ENCODE results near the gene MRPL48.

Gene MRPL48

DNA sequence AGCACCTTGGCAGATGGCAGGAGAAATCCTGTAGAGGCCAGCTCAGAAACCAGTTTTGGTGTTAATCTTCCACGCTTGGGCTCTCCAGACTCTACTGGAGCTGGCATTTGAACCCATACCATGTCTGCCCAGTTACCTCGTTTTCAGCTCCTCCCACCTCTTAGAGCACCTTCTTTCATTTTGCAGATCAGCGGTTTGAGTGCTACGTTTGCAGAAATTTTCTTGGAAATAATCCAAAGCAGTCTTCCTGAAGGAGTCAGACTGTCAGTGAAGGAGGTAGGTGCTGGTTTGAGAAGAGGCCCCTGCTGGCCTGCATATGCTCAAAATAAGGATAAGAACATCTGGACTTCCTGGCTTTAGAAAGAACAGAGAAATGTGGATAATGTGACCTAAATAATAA lies 75.3 kb downstream of the MRPL48 start:
- Histone ChIP-seq H3F3A (ENCODE audit: insufficient read depth) (peaks cover 13% of the 10 kb centered on the region; the same call in 1 of the 2 replicates), H3K9me3 (ENCODE audit: insufficient read depth, low read length) (no peaks in the 10 kb centered on the region), H3K4me2 (ENCODE audit: low read depth, low read length, poor library complexity, severe bottlenecking) (no peak overlapping the region), H3K79me2 (ENCODE audit: insufficient read depth, low read length) (no peaks in the 10 kb centered on the region), H3K4me3 (ENCODE audit: insufficient read depth, low read length, poor library complexity, severe bottlenecking) (no peak overlapping the region), H3K27me3 (ENCODE audit: low read length) (no peaks in the 10 kb centered on the region), H3K36me3 (ENCODE audit: low read length) (peaks cover 3% of the 10 kb centered on the region; the same call in 1 of the 2 replicates), H4K20me1 (ENCODE audit: low read depth, low read length) (no peaks in the 10 kb centered on the region), H3K27ac (ENCODE audit: low read depth, low read length) (no peak overlapping the region), H3K9me2 (replicated peaks; ENCODE audit: insufficient read depth, low read length) (no peaks in the 10 kb centered on the region), H2AFZ (ENCODE audit: low read depth, low read length, severe bottlenecking) (no peak overlapping the region), H3K9ac (ENCODE audit: low read length) (no peak overlapping the region)
- TF ChIP-seq CTCF (IDR thresholded peaks at IDR 0.05; ENCODE audit: insufficient read depth, low read length, poor library complexity, severe bottlenecking) (no peak), EZH2phosphoT487 (conservative IDR thresholded peaks at IDR 0.05; ENCODE audit: low read length) (no peak)

- H3F3A ChIP-seq (ENCODE audit: insufficient read depth), result peaks cover 33% of the 10 kb centered on the region; the same call in 1 of the 2 replicates
- H3K36me3 ChIP-seq (ENCODE audit: low read length), result peaks cover 3% of the 10 kb centered on the region; the same call in 1 of the 2 replicates
- TF ChIP-seq EZH2phosphoT487 (conservative IDR thresholded peaks at IDR 0.05; ENCODE audit: low read length) (no peak), CTCF (IDR thresholded peaks at IDR 0.05; ENCODE audit: insufficient read depth, low read length, poor library complexity, severe bottlenecking) (no peak)
- no peak overlapping the region for H3K27ac ChIP-seq (ENCODE audit: low read depth, low read length)
- no peak overlapping the region for H3K9ac ChIP-seq (ENCODE audit: low read length)
- H3K4me3 ChIP-seq (ENCODE audit: insufficient read depth, low read length, poor library complexity, severe bottlenecking), result no peak overlapping the region
- H3K4me2 ChIP-seq (ENCODE audit: low read depth, low read length, poor library complexity, severe bottlenecking), result no peak overlapping the region
- H2AFZ ChIP-seq (ENCODE audit: low read depth, low read length, severe bottlenecking), result no peak overlapping the region
- no peaks in the 10 kb centered on the region for H3K9me3 ChIP-seq (ENCODE audit: insufficient read depth, low read length)
- no peaks in the 10 kb centered on the region for H3K27me3 ChIP-seq (ENCODE audit: low read length)
- no peaks in the 10 kb centered on the region for H4K20me1 ChIP-seq (ENCODE audit: low read depth, low read length)
- H3K79me2 ChIP-seq (ENCODE audit: insufficient read depth, low read length), result no peaks in the 10 kb centered on the region
- H3K9me2 ChIP-seq (replicated peaks; ENCODE audit: insufficient read depth, low read length), result no peaks in the 10 kb centered on the region
Measured at GRCh38 chr11:73866095-73866579, 78.5 kb downstream of the MRPL48 start.

DNA sequence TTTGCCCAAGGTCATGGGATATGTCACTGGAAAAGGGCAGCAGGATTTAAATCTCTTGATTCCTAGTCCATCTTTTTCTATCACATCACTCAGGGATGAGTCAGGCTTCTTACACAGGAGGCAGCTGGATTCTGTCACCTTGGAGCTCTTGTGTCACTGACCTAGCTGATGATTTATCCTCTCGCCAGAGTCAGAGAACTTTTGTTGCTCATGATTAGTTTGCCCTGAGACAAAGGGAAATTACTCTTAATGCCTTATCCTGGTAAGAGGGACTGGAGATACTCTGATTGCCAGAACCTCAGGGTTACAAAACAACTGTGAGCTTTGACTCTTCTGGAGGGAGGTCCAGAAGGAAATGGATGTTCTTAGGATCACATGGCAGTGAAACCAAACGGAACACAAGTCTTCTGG lies 78.9 kb downstream of the MRPL48 start:
- Histone ChIP-seq H2AFZ (ENCODE audit: low read depth, low read length, severe bottlenecking) (no peak overlapping the region), H3K79me2 (ENCODE audit: insufficient read depth, low read length) (no peaks in the 10 kb centered on the region), H3F3A (ENCODE audit: insufficient read depth) (peaks cover 33% of the 10 kb centered on the region; the same call in 1 of the 2 replicates), H3K9me2 (replicated peaks; ENCODE audit: insufficient read depth, low read length) (no peaks in the 10 kb centered on the region), H3K4me2 (ENCODE audit: low read depth, low read length, poor library complexity, severe bottlenecking) (no peak overlapping the region), H3K9me3 (ENCODE audit: insufficient read depth, low read length) (no peaks in the 10 kb centered on the region), H3K27me3 (ENCODE audit: low read length) (no peaks in the 10 kb centered on the region), H3K27ac (ENCODE audit: low read depth, low read length) (no peak overlapping the region), H4K20me1 (ENCODE audit: low read depth, low read length) (no peaks in the 10 kb centered on the region), H3K4me3 (ENCODE audit: insufficient read depth, low read length, poor library complexity, severe bottlenecking) (no peak overlapping the region), H3K9ac (ENCODE audit: low read length) (no peak overlapping the region), H3K36me3 (ENCODE audit: low read length) (peaks cover 3% of the 10 kb centered on the region; the same call in 1 of the 2 replicates)
- no peak for TF ChIP-seq CTCF (IDR thresholded peaks at IDR 0.05; ENCODE audit: insufficient read depth, low read length, poor library complexity, severe bottlenecking)
- TF ChIP-seq EZH2phosphoT487 (conservative IDR thresholded peaks at IDR 0.05; ENCODE audit: low read length), result no peak
